GM10248 (cell line): ENCODE results near the gene SLC33A1.
A peak's percentile ranks its signal among the peaks of the same experiment; 100 is the strongest.

ENCODE experiments used
- CTCF ChIA-PET: fragments of 300-600 bp; sonication (Branson Sonifier 250); formaldehyde crosslinking; extraction: SDS; loops from one replicate; lab custom pipeline; 2021; ENCODE audit warnings: antibody characterized with exemption; lab: Yijun Ruan, JAX
- POLR2A ChIA-PET: fragments of 350-650 bp; sonication (Branson Sonifier 250); formaldehyde crosslinking; extraction: SDS; loops from one replicate; lab custom pipeline; 2020; ENCODE audit warnings: antibody characterized with exemption; lab: Yijun Ruan, JAX
- DNase-seq: peaks from one replicate; pipeline ENCODE4 v3.0.0; 2012; ENCODE audit errors: extremely low spot score
- CTCF ChIP-seq: IDR thresholded peaks from 2 replicates; pipeline ENCODE4 v1.5.1; 2012; ENCODE audit warnings: mild to moderate bottlenecking, low read depth; ENCODE audit errors: extremely low read depth, missing control alignments, control extremely low read depth

Gene SLC33A1

GRCh38 chr3:155872904-155873646, 18.8 kb upstream of the SLC33A1 start:
- ChIA-PET POLR2A (interaction anchor here (0.9 kb wide), 1 partner anchor 801 kb away, joined by 3 read pairs; the partner anchor contains the start of gene TIPARP), CTCF (interaction anchor here (0.9 to 6.0 kb wide), 5 partner anchors 9 to 67 kb away, joined by 3 to 44 read pairs (median 6); partner anchors contain the start of gene C3orf33)
- DNase-seq = no peak
- TF ChIP-seq CTCF = no peak

GRCh38 chr3:155871746-155872158, 17.5 kb upstream of the SLC33A1 start:
- ChIA-PET POLR2A (interaction anchor here (0.8 to 1.7 kb wide), 4 partner anchors 8 to 18 kb away, joined by 3 to 9 read pairs (median 4); partner anchors contain the start of gene SLC33A1), CTCF (interaction anchor here (0.6 to 6.0 kb wide), 7 partner anchors 10 to 66 kb away, joined by 3 to 44 read pairs (median 6); partner anchors contain the start of genes C3orf33 and SLC33A1)
- no peak for DNase-seq
- no peak for TF ChIP-seq CTCF

- DNase-seq = peak; percentile 58
- POLR2A ChIA-PET = interaction anchor here (0.6 to 1.7 kb wide), 5 partner anchors 8 to 925 kb away, joined by 3 to 9 read pairs (median 4); partner anchors contain the start of gene SLC33A1
- TF ChIP-seq CTCF = peak; percentile 10
- CTCF ChIA-PET = interaction anchor here (0.6 to 6.0 kb wide), 8 partner anchors 11 to 65 kb away, joined by 3 to 44 read pairs (median 6); partner anchors contain the start of genes C3orf33 and SLC33A1
Measured at GRCh38 chr3:155870945-155871745, 16.9 kb upstream of the SLC33A1 start.

- POLR2A ChIA-PET = interaction anchor here (0.7 to 1.7 kb wide), 5 partner anchors 12 to 65 kb away, joined by 3 to 6 read pairs (median 3); partner anchors contain the start of genes C3orf33 and SLC33A1
- peak; percentile 98 for DNase-seq
- CTCF ChIA-PET = interaction anchor here (0.7 to 6.0 kb wide), 11 partner anchors 11 to 159 kb away, joined by 3 to 44 read pairs (median 5); partner anchors contain the start of genes C3orf33 and SLC33A1
- peak; percentile 63 for TF ChIP-seq CTCF
Measured at GRCh38 chr3:155870133-155870944, 16.1 kb upstream of the SLC33A1 start, which contains the start of gene GMPS. Gene GMPS (plus strand): TSS chr3:155870650. CDS start chr3:155870871, 221 bp downstream.

- ChIA-PET CTCF (interaction anchor here (0.7 to 6.0 kb wide), 9 partner anchors 12 to 158 kb away, joined by 3 to 44 read pairs (median 4); partner anchors contain the start of genes C3orf33 and SLC33A1), POLR2A (interaction anchor here (0.7 to 1.3 kb wide), 3 partner anchors 16 to 64 kb away, joined by 3 to 6 read pairs (median 3); partner anchors contain the start of genes C3orf33 and SLC33A1)
- no peak for DNase-seq
- TF ChIP-seq CTCF = no peak
Measured at GRCh38 chr3:155869691-155870090, 15.5 kb upstream of the SLC33A1 start.
